ENCODE measurements around the gene BCL2L1.
"Not testable (repeated sequence)": the region's sequence is repeated elsewhere in the genome, so short reads cannot be mapped to it uniquely, and the experiment has no call there.

Gene BCL2L1

GRCh38 chr20:31747640-31748039 is 25.0 kb upstream of the BCL2L1 start:
- no peak overlapping the region for H3K9ac ChIP-seq (ENCODE audit: low read length)
- no peaks in the 10 kb centered on the region for H4K20me1 ChIP-seq (ENCODE audit: insufficient read depth, low read length)
- no peak overlapping the region for H3K4me2 ChIP-seq (ENCODE audit: low read length)
- H3K4me3 ChIP-seq (ENCODE audit: low read depth, low read length, poor library complexity, severe bottlenecking) = no peak overlapping the region
- no peaks in the 10 kb centered on the region for H3K9me3 ChIP-seq (ENCODE audit: low read length)
- H3F3A ChIP-seq (ENCODE audit: insufficient read depth, low read length) = no peaks in the 10 kb centered on the region
- no peak overlapping the region for H3K27ac ChIP-seq (ENCODE audit: low read depth, low read length, poor library complexity, severe bottlenecking)
- peaks cover 84% of the 10 kb centered on the region for H3K36me3 ChIP-seq (ENCODE audit: insufficient read depth, low read length)
- H3K79me2 ChIP-seq (ENCODE audit: insufficient read depth, low read length) = peaks cover 86% of the 10 kb centered on the region
- TF ChIP-seq EZH2 (IDR thresholded peaks at IDR 0.05; ENCODE audit: borderline replicate concordance, low read length) = no peak
- TF ChIP-seq, protein P1, sequence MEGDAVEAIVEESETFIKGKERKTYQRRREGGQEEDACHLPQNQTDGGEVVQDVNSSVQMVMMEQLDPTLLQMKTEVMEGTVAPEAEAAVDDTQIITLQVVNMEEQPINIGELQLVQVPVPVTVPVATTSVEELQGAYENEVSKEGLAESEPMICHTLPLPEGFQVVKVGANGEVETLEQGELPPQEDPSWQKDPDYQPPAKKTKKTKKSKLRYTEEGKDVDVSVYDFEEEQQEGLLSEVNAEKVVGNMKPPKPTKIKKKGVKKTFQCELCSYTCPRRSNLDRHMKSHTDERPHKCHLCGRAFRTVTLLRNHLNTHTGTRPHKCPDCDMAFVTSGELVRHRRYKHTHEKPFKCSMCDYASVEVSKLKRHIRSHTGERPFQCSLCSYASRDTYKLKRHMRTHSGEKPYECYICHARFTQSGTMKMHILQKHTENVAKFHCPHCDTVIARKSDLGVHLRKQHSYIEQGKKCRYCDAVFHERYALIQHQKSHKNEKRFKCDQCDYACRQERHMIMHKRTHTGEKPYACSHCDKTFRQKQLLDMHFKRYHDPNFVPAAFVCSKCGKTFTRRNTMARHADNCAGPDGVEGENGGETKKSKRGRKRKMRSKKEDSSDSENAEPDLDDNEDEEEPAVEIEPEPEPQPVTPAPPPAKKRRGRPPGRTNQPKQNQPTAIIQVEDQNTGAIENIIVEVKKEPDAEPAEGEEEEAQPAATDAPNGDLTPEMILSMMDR (IDR thresholded peaks at IDR 0.05; ENCODE audit: low read length) = no peak
- H3K9me2 ChIP-seq (ENCODE audit: low read depth, low read length) = no peaks in the 10 kb centered on the region
- no peaks in the 10 kb centered on the region for H3K27me3 ChIP-seq (ENCODE audit: insufficient read depth, low read length)
- peaks cover 27% of the 10 kb centered on the region for H3K4me1 ChIP-seq (ENCODE audit: insufficient read depth, low read length, severe bottlenecking)
- no peak overlapping the region for H2AFZ ChIP-seq (ENCODE audit: low read length)

DNA sequence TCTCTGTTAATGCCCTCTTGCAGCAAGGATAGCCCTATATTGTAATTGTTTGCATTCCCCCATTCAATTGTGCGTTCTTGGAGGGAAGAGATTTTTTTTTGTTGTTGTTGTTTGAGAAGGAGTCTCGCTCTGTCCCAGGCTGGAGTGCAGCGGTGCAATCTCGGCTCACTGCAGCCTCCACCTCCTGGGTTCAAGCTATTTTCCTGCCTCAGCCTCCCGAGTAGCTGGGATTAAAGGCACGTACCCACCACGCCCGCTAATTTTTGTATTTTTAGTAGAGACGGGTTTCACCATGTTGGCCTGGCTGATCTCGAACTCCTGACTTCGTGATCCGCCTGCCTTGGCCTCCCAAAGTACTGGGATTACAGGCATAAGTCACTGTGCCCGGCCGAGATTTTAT is 24.4 kb upstream of the BCL2L1 start:
- not testable (repeated sequence) for H3K27me3 ChIP-seq (ENCODE audit: insufficient read depth, low read length); H3K9me3 ChIP-seq (ENCODE audit: low read length); H3K9ac ChIP-seq (ENCODE audit: low read length); H3F3A ChIP-seq (ENCODE audit: insufficient read depth, low read length); H4K20me1 ChIP-seq (ENCODE audit: insufficient read depth, low read length); H3K4me3 ChIP-seq (ENCODE audit: low read depth, low read length, poor library complexity, severe bottlenecking); H3K9me2 ChIP-seq (ENCODE audit: low read depth, low read length); H3K4me2 ChIP-seq (ENCODE audit: low read length); H3K27ac ChIP-seq (ENCODE audit: low read depth, low read length, poor library complexity, severe bottlenecking); H2AFZ ChIP-seq (ENCODE audit: low read length)
- Histone ChIP-seq H3K36me3 (ENCODE audit: insufficient read depth, low read length) (peaks cover 84% of the 10 kb centered on the region), H3K79me2 (ENCODE audit: insufficient read depth, low read length) (peaks cover 86% of the 10 kb centered on the region), H3K4me1 (ENCODE audit: insufficient read depth, low read length, severe bottlenecking) (peaks cover 28% of the 10 kb centered on the region)

GRCh38 chr20:31746068-31746878 is 23.6 kb upstream of the BCL2L1 start:
- Histone ChIP-seq H2AFZ (ENCODE audit: low read length) (no peak overlapping the region), H3K9me2 (ENCODE audit: low read depth, low read length) (no peaks in the 10 kb centered on the region), H3K79me2 (ENCODE audit: insufficient read depth, low read length) (peaks cover 87% of the 10 kb centered on the region), H3K4me1 (ENCODE audit: insufficient read depth, low read length, severe bottlenecking) (peaks cover 35% of the 10 kb centered on the region), H3K27ac (ENCODE audit: low read depth, low read length, poor library complexity, severe bottlenecking) (no peak overlapping the region), H3K27me3 (ENCODE audit: insufficient read depth, low read length) (no peaks in the 10 kb centered on the region), H3K4me3 (ENCODE audit: low read depth, low read length, poor library complexity, severe bottlenecking) (no peak overlapping the region), H3K4me2 (ENCODE audit: low read length) (peak overlapping the region; percentile 29; the same call in 1 of the 2 replicates), H3K9me3 (ENCODE audit: low read length) (no peaks in the 10 kb centered on the region), H3K9ac (ENCODE audit: low read length) (no peak overlapping the region), H4K20me1 (ENCODE audit: insufficient read depth, low read length) (no peaks in the 10 kb centered on the region), H3F3A (ENCODE audit: insufficient read depth, low read length) (no peaks in the 10 kb centered on the region), H3K36me3 (ENCODE audit: insufficient read depth, low read length) (peaks cover 79% of the 10 kb centered on the region)
- TF ChIP-seq EZH2 (IDR thresholded peaks at IDR 0.05; ENCODE audit: borderline replicate concordance, low read length) = no peak
- TF ChIP-seq, protein P1 (IDR thresholded peaks at IDR 0.05; ENCODE audit: low read length) = no peak

All from OCI-LY1 (cell line).